Activated T-cell treated with anti-CD3 and anti-CD28 coated beads, Interleukin-2, amount 50 U/mL, for 48 hours (primary cell): ENCODE data around the gene SDK2.

ENCODE experiments used
- DNase-seq, 2 experiments: peaks; one replicate each; pipeline ENCODE4 v3.0.0-alpha.2; 2020

Gene SDK2

GRCh38 chr17:73584049-73584448, 60.2 kb downstream of the SDK2 start:
- DNase-seq = no peak

GRCh38 chr17:73582821-73583220, 61.4 kb downstream of the SDK2 start:
- DNase-seq = no peak

- no peak for DNase-seq
Measured at GRCh38 chr17:73582359-73582758, 61.9 kb downstream of the SDK2 start.

GRCh38 chr17:73581379-73581778, 62.9 kb downstream of the SDK2 start:
- DNase-seq = no peak

GRCh38 chr17:73580073-73580710, 64.1 kb downstream of the SDK2 start:
- no peak for DNase-seq

GRCh38 chr17:73576556-73577098, 67.6 kb downstream of the SDK2 start:
- DNase-seq = no peak

- no peak for DNase-seq
Measured at GRCh38 chr17:73575470-73576221, 68.6 kb downstream of the SDK2 start.

GRCh38 chr17:73571511-73572130, 72.6 kb downstream of the SDK2 start:
- DNase-seq = no peak

- no peak for DNase-seq
Measured at GRCh38 chr17:73569762-73570319, 74.4 kb downstream of the SDK2 start.

GRCh38 chr17:73568934-73569333, 75.3 kb downstream of the SDK2 start:
- DNase-seq = no peak

- DNase-seq = peak; percentile 56 to 58
Measured at GRCh38 chr17:73566905-73567782, 77.1 kb downstream of the SDK2 start.

- DNase-seq = no peak
Measured at GRCh38 chr17:73564843-73565242, 79.4 kb downstream of the SDK2 start.

- no peak for DNase-seq
Measured at GRCh38 chr17:73562896-73563295, 81.3 kb downstream of the SDK2 start.

GRCh38 chr17:73561111-73561510, 83.1 kb downstream of the SDK2 start:
- no peak for DNase-seq

GRCh38 chr17:73560661-73561060, 83.6 kb downstream of the SDK2 start:
- no peak for DNase-seq

GRCh38 chr17:73559532-73559931, 84.7 kb downstream of the SDK2 start:
- DNase-seq = no peak

- DNase-seq = no peak
Measured at GRCh38 chr17:73555199-73555960, 88.9 kb downstream of the SDK2 start.

GRCh38 chr17:73554498-73554897, 89.7 kb downstream of the SDK2 start:
- no peak for DNase-seq

GRCh38 chr17:73553311-73553710, 90.9 kb downstream of the SDK2 start:
- no peak for DNase-seq

GRCh38 chr17:73552300-73553048, 91.8 kb downstream of the SDK2 start:
- no peak for DNase-seq

GRCh38 chr17:73551759-73552158, 92.5 kb downstream of the SDK2 start:
- DNase-seq = peak; percentile 52 to 60
